Colonic mucosa (tissue), 4 donors: ENCODE results near the gene VPS37C. TPM values are rescaled to one million over a fixed set of nuclear protein-coding genes. Genes with fewer than 3 reads are reported as not detected.

Experiments
- DNase-seq: peaks from one replicate; pipeline ENCODE4 v3.0.0-alpha.2; 2020
- H3K27ac ChIP-seq: fragments of 200-600 bp; one replicate; pipeline ENCODE4 v1.8.0; 2021
- H3K27me3 ChIP-seq: fragments of 200-600 bp; one replicate; pipeline ENCODE4 v1.8.0; 2021
- H3K36me3 ChIP-seq: fragments of 200-600 bp; one replicate; pipeline ENCODE4 v1.8.0; 2021
- H3K4me1 ChIP-seq: fragments of 200-600 bp; one replicate; pipeline ENCODE4 v1.8.0; 2021; ENCODE audit warnings: mild to moderate bottlenecking
- H3K4me3 ChIP-seq: fragments of 200-600 bp; one replicate; pipeline ENCODE4 v1.8.0; 2021
- H3K9ac ChIP-seq, 2 donors: one replicate each; pipeline ENCODE4 v1.7.0; 2013; ENCODE audit warnings: control low read depth in 2 of 2, low read depth in 2 of 2, low read length in 2 of 2
- H3K9me3 ChIP-seq: fragments of 200-600 bp; one replicate; pipeline ENCODE4 v1.8.0; 2021
- CTCF ChIP-seq: fragments of 200-600 bp; IDR thresholded peaks from one replicate; pipeline ENCODE4 v1.8.0; 2022; ENCODE audit warnings: antibody characterized with exemption, mild to moderate bottlenecking
- intact Hi-C: fragments of 100-400 bp; cut with DNase I; formaldehyde crosslinking; loops from one replicate; pipeline ENCODE4 v1.14.1; 2022
- total RNA-seq, 2 donors: library from RNA; stranded (reverse); fragmentation: NEBNext Ultra II Directional in 1 of 2; extraction: Animal tissue kit (Norgen Biotek cat#: 25700) in 1 of 2; gene quantifications; one replicate each; pipeline ENCODE4 v1.2.1, GENCODE V29; 2021
- donor health status: healthy.
- donor health status: DM: no; HTN: no; CAD: no.
- donor health status: DM: no; HTN: no; CAD: no.

Gene VPS37C
- total RNA-seq, 2 donors from 2014 or later, result 26.8 to 35.4 TPM

- no peak for DNase-seq
- Histone ChIP-seq H3K9ac (no peak overlapping the region), H3K27me3 (no peaks in the 10 kb centered on the region), H3K4me3 (no peak overlapping the region), H3K4me1 (peaks cover 26% of the 10 kb centered on the region), H3K27ac (no peak overlapping the region), H3K9me3 (no peaks in the 10 kb centered on the region), H3K36me3 (no peaks in the 10 kb centered on the region)
- TF ChIP-seq CTCF, result no peak
- intact Hi-C loops, result no loop called here
Measured at GRCh38 chr11:61155312-61155711, 5.9 kb downstream of the VPS37C start.

GRCh38 chr11:61154528-61154927 is 6.7 kb downstream of the VPS37C start:
- Histone ChIP-seq H3K9me3 (no peaks in the 10 kb centered on the region), H3K27me3 (no peaks in the 10 kb centered on the region), H3K36me3 (no peaks in the 10 kb centered on the region), H3K27ac (no peak overlapping the region), H3K4me3 (no peak overlapping the region), H3K4me1 (peaks cover 34% of the 10 kb centered on the region), H3K9ac (no peak overlapping the region)
- no peak for TF ChIP-seq CTCF
- intact Hi-C loops, result no loop called here
- no peak for DNase-seq

- Histone ChIP-seq H3K9me3 (no peaks in the 10 kb centered on the region), H3K4me3 (no peak overlapping the region), H3K9ac (peak overlapping the region in 1 of 2 donors; percentile 51), H3K27me3 (no peaks in the 10 kb centered on the region), H3K4me1 (peaks cover 36% of the 10 kb centered on the region), H3K36me3 (no peaks in the 10 kb centered on the region), H3K27ac (peak overlapping the region; percentile 57)
- intact Hi-C loops, result no loop called here
- no peak for TF ChIP-seq CTCF
- no peak for DNase-seq
Measured at GRCh38 chr11:61153593-61154095, 7.6 kb downstream of the VPS37C start.

GRCh38 chr11:61152816-61153592 is 8.2 kb downstream of the VPS37C start:
- peaks cover 36% of the 10 kb centered on the region for H3K4me1 ChIP-seq
- H3K9me3 ChIP-seq, result no peaks in the 10 kb centered on the region
- peak overlapping the region; percentile 57 for H3K27ac ChIP-seq
- no peaks in the 10 kb centered on the region for H3K36me3 ChIP-seq
- H3K27me3 ChIP-seq, result no peaks in the 10 kb centered on the region
- peak overlapping the region in 1 of 2 donors; percentile 51 for H3K9ac ChIP-seq
- no peak overlapping the region for H3K4me3 ChIP-seq
- TF ChIP-seq CTCF, result no peak
- no peak for DNase-seq
- intact Hi-C loops, result no loop called here

- peaks cover 33% of the 10 kb centered on the region for H3K4me1 ChIP-seq
- no peaks in the 10 kb centered on the region for H3K9me3 ChIP-seq
- DNase-seq, result no peak
- intact Hi-C loops, result no loop called here
- no peak overlapping the region for H3K4me3 ChIP-seq
- H3K27me3 ChIP-seq, result no peaks in the 10 kb centered on the region
- H3K36me3 ChIP-seq, result no peaks in the 10 kb centered on the region
- H3K9ac ChIP-seq, result peak overlapping the region in 1 of 2 donors; percentile 57
- peak overlapping the region; percentile 50 for H3K27ac ChIP-seq
- TF ChIP-seq CTCF, result no peak
Measured at GRCh38 chr11:61151545-61152252, 9.5 kb downstream of the VPS37C start.
